ENCODE measurements around the gene CDH12.

- TF ChIP-seq POLR2A (IDR thresholded peaks at IDR 0.05): no peak
- no peak for TF ChIP-seq POLR2AphosphoS5 (IDR thresholded peaks at IDR 0.05)
These were observed 1078.9 kb downstream of the CDH12 start for GRCh38 chr5:21774281-21774680.

Measured in suprapubic skin (tissue), 4 donors.